HG03280 (cell line): ENCODE data around the gene MICAL1.

Experiments used
- ATAC-seq: cut with Tn5 transposase; IDR thresholded peaks from one replicate; pipeline ENCODE4 v1.9.1; 2021; ENCODE audit warnings: mild to moderate bottlenecking, moderate library complexity; ENCODE audit not compliant: unreplicated experiment

MICAL1 gene

GRCh38 chr6:109454496-109455436 is 806 bp downstream of the MICAL1 start:
- ATAC-seq: peak; percentile 17

- no peak for ATAC-seq
Measured at GRCh38 chr6:109453594-109454495, 1.7 kb downstream of the MICAL1 start.

GRCh38 chr6:109453156-109453555 is 2.4 kb downstream of the MICAL1 start:
- no peak for ATAC-seq

- ATAC-seq: no peak
Measured at GRCh38 chr6:109452181-109452580, 3.4 kb downstream of the MICAL1 start.

GRCh38 chr6:109451376-109451775 is 4.2 kb downstream of the MICAL1 start:
- ATAC-seq: no peak

GRCh38 chr6:109450801-109451200 is 4.8 kb downstream of the MICAL1 start:
- ATAC-seq: no peak

- no peak for ATAC-seq
Measured at GRCh38 chr6:109449795-109450673, 5.5 kb downstream of the MICAL1 start.

- no peak for ATAC-seq
Measured at GRCh38 chr6:109449064-109449794, 6.3 kb downstream of the MICAL1 start.

GRCh38 chr6:109448615-109449014 is 7.0 kb downstream of the MICAL1 start:
- no peak for ATAC-seq

GRCh38 chr6:109447878-109448555 is 7.6 kb downstream of the MICAL1 start:
- no peak for ATAC-seq

- ATAC-seq: no peak
Measured at GRCh38 chr6:109447087-109447486, 8.5 kb downstream of the MICAL1 start.

- ATAC-seq: no peak
Measured at GRCh38 chr6:109446541-109446940, 9.0 kb downstream of the MICAL1 start.

- no peak for ATAC-seq
Measured at GRCh38 chr6:109446072-109446471, 9.5 kb downstream of the MICAL1 start.

- ATAC-seq: no peak
Measured at GRCh38 chr6:109445382-109445781, 10.2 kb downstream of the MICAL1 start.

- no peak for ATAC-seq
Measured at GRCh38 chr6:109443425-109443950, 12.1 kb downstream of the MICAL1 start.

- ATAC-seq: no peak
Measured at GRCh38 chr6:109442393-109442924, 13.1 kb downstream of the MICAL1 start.

GRCh38 chr6:109441069-109441816 is 14.3 kb downstream of the MICAL1 start:
- ATAC-seq: peak; percentile 20
